Epithelial cell of esophagus (primary cell): ENCODE data around the gene BCAT1.
"Not testable (repeated sequence)": the region's sequence is repeated elsewhere in the genome, so short reads cannot be mapped to it uniquely, and the experiment has no call there.

Experiments
- DNase-seq: peaks from one replicate; pipeline ENCODE4 v3.0.0; 2010; ENCODE audit warnings: low read depth
- H3K4me3 ChIP-seq: 2 replicates; pipeline ENCODE4 v1.5.1; 2011; ENCODE audit warnings: mild to moderate bottlenecking, low read length, control low read depth
- CTCF ChIP-seq: IDR thresholded peaks from 2 replicates; pipeline ENCODE4 v1.5.1; 2011; ENCODE audit warnings: low read depth, mild to moderate bottlenecking, low read length, control low read depth, inconsistent platforms; ENCODE audit not compliant: insufficient read depth; ENCODE audit errors: missing control alignments

Gene BCAT1

DNA sequence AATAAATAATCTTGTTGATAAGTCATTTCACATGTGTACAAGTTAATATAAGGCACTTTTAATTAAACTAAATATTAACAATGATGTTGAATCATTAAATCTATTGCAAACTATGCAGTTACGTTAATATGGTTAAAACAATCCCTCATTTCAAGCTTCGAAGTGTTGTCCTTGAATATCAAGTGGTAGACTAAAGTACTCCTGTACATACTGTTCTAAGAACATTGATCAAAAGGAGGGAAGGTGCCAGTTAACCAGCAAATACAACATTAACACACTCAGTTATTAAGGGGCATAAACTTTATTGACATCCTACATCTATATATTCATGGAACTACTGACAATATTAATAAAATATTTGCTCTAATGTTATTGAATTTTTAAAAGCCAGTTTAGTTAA is 8.7 kb downstream of the BCAT1 start:
- no peak for TF ChIP-seq CTCF

DNA sequence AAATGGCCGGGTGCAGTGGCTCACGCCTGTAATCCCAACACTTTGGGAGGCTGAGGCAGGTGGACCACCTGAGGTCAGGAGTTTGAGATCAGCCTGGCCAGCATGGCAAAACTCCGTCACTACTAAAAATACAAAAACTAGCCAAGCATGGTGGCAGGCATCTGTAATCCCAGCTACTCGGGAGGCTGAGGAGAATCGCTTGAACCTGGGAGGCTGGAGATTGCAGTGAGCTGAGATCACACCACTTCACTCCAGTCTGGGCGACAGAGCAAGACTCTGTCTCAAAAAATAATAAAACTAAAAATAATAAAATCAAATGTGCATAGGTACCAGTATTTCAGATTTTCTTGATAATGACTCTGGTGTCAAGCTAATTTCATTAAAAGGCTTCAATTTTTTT is 9.3 kb downstream of the BCAT1 start:
- H3K4me3 ChIP-seq, DNase-seq: not testable (repeated sequence)

More for the DNA sequence above, 8.7 kb downstream of the BCAT1 start:
- no peak overlapping the region for H3K4me3 ChIP-seq
- no peak for DNase-seq

- no peak for TF ChIP-seq CTCF
- no peak for DNase-seq
Measured at GRCh38 chr12:24938341-24938740, 10.6 kb downstream of the BCAT1 start.

DNA sequence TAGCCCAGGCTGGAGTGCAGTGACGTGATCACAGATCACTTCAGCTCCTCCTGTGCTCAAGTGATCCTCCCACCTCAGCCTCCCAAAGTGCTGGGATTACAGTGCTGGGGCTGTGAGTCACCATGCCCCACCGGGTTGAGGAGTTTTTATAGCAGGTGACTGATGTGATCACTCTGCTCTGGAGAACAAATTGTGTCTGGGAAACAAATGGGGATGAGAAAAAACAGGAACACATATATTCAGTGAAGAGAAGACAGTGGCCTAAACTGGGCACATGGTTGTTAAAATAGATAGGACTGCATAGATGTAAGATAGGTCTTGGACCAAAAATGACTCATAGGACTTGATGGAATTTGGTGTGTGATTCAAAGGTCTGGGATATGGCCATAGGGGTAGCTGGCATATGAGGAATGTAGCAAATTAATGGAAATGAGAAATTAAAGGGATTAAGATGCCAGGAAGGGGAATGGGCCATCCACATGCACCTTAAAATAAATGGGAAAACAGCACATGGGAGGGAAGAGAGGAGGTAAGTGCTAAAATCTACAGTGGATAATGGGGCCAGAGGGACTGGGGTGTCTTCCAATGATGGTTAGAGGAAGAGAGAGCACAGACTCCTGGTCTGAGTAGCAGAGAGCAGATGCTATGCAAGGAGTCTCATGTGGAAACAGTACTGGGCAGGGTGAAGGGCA is 11.2 kb downstream of the BCAT1 start:
- no peak for TF ChIP-seq CTCF
- H3K4me3 ChIP-seq, result no peak overlapping the region
- DNase-seq, result no peak

More at GRCh38 chr12:24938341-24938740, 10.6 kb downstream of the BCAT1 start:
- H3K4me3 ChIP-seq, result no peak overlapping the region

DNA sequence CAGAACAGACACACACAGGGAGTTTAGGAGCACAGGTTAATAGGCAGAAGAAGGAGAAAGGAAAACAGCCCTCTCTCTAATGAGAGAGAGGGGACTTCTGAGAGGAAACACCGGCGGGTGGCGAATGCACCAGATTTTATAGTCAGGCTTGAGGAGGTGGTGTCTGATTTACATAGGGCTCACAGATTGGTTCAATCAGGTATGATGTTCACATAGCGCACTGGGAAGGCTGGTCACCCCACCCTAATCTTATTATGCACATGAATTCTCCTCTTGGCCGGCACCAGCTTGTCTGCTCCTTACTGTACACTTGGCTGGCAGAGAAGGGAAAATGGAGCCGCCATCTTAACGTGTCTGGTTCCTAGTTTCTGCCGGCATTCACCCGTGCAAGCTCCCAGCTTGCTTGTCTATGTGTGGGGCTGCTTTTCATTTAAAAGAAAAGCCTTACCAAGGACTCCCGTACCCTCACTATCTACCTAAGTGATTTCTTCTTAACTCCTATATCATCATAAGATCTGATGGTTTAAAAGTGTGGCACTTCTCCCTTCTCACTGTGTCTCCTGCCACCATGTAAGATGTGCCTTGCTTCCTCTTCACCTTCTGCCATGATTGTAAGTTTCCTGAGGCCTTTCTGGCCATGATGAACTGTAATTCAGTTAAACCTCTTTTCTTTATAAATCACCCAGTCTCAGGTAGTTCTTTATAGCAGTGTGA is 15.1 kb downstream of the BCAT1 start:
- no peak for TF ChIP-seq CTCF
- no peak for DNase-seq
- H3K4me3 ChIP-seq, result no peak overlapping the region

GRCh38 chr12:24931666-24932405 is 17.1 kb downstream of the BCAT1 start:
- no peak overlapping the region for H3K4me3 ChIP-seq
- TF ChIP-seq CTCF, result no peak
- DNase-seq, result peak; percentile 44

DNA sequence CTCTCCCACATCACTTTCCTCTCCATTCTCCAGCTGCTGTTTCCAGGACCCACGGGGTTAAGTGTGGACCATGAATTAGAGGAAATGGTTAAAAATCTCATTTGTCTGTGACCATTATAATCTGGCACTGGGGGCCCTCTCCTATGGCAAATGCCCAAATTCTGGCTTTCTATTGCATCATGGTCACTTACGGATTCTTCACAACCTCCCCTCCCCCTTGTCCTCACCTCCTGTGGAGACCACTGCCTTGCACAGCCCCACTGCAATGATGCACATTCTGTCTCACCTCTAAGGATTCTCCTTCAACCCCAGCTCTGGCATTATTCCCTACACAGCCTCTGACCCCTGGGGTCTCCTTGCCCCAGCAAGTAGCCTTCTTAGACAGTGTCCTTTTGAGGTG is 18.9 kb downstream of the BCAT1 start:
- no peak for DNase-seq
- TF ChIP-seq CTCF, result no peak
- H3K4me3 ChIP-seq, result no peak overlapping the region

GRCh38 chr12:24928533-24929306 is 20.2 kb downstream of the BCAT1 start:
- H3K4me3 ChIP-seq, DNase-seq: not testable (repeated sequence)
